Measurements from ENCODE around the gene TMEM106A. TPM values are rescaled to one million over a fixed set of nuclear protein-coding genes. Genes with fewer than 3 reads are reported as not detected.

Gene TMEM106A
- total and polyA plus RNA-seq, 9 of the 15 experiments (the other 6 are each of a cell fraction or from before 2014, with no cell fraction given) = 0.03 to 0.29 (median 0.15) TPM

DNA sequence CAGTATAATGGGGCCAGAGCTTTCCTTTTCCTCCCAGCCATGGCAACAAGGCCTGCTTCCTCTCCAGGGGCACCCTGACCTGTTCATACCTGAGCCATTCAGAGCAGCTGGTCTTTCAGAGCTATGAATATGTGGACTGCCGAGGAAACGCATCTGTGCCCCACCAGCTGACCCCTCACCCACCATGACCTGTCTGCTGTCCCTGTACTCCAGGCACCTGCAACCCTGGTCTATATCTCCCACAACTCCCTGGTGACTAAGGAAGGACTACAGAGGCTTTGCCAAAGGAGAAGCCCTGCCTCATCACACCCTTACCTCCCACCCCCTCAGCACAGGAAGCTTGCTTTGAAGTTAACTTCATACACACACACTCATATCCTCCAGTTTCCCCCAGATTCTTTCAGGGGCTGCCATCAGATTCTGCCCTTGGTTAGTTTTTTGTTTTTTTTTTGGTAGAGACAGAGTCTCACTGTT lies 6.0 kb downstream of the TMEM106A start (continued):
- no peak for TF ChIP-seq RREB1 (CRISPR knock-in tag; IDR thresholded peaks at IDR 0.05)
- no peak for TF ChIP-seq PCBP1 (IDR thresholded peaks at IDR 0.05; ENCODE audit: low read depth, low read length, poor library complexity, severe bottlenecking)
- TF ChIP-seq, protein P1, sequence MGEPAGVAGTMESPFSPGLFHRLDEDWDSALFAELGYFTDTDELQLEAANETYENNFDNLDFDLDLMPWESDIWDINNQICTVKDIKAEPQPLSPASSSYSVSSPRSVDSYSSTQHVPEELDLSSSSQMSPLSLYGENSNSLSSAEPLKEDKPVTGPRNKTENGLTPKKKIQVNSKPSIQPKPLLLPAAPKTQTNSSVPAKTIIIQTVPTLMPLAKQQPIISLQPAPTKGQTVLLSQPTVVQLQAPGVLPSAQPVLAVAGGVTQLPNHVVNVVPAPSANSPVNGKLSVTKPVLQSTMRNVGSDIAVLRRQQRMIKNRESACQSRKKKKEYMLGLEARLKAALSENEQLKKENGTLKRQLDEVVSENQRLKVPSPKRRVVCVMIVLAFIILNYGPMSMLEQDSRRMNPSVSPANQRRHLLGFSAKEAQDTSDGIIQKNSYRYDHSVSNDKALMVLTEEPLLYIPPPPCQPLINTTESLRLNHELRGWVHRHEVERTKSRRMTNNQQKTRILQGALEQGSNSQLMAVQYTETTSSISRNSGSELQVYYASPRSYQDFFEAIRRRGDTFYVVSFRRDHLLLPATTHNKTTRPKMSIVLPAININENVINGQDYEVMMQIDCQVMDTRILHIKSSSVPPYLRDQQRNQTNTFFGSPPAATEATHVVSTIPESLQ (CRISPR knock-in tag; IDR thresholded peaks at IDR 0.05) = no peak
- no peak for TF ChIP-seq RBM14 (IDR thresholded peaks at IDR 0.05; ENCODE audit: borderline replicate concordance, insufficient read depth, low read depth, low read length)
- no peak for TF ChIP-seq ZNF717 (CRISPR knock-in tag; IDR thresholded peaks at IDR 0.05)
- TF ChIP-seq ZNF347 (CRISPR knock-in tag; IDR thresholded peaks at IDR 0.05; ENCODE audit: low read depth) = no peak
- no peak for TF ChIP-seq ATF7 (IDR thresholded peaks at IDR 0.05)
- no peak for TF ChIP-seq NR1H2 (CRISPR knock-in tag; IDR thresholded peaks at IDR 0.05)
- no peak for TF ChIP-seq ZNF584 (CRISPR knock-in tag; IDR thresholded peaks at IDR 0.05; ENCODE audit: low read depth)
- no peak for TF ChIP-seq HEY1 (CRISPR knock-in tag; IDR thresholded peaks at IDR 0.05; ENCODE audit: borderline replicate concordance)
- no peak for TF ChIP-seq ZNF408 (CRISPR knock-in tag; IDR thresholded peaks at IDR 0.05; ENCODE audit: low read depth)
- TF ChIP-seq HDAC2 (IDR thresholded peaks at IDR 0.05) = no peak

Measured in K562 (cell line).